LNCaP clone FGC (cell line): ENCODE results near the gene CA5B.

ENCODE experiments used
- DNase-seq: peaks from one replicate; pipeline ENCODE4 v3.0.0-alpha.2; 2011; ENCODE audit warnings: low read depth
- H3K4me3 ChIP-seq: 2 replicates; pipeline ENCODE4 v1.5.1; 2011; ENCODE audit warnings: mild to moderate bottlenecking, low read depth, low read length, control low read depth
- TF ChIP-seq, protein P1 (sequence below): IDR thresholded peaks from 2 replicates; pipeline ENCODE4 v1.5.1; 2012; ENCODE audit warnings: mild to moderate bottlenecking; ENCODE audit not compliant: control insufficient read depth, insufficient read depth; ENCODE audit errors: extremely low read depth

The CA5B gene

DNA sequence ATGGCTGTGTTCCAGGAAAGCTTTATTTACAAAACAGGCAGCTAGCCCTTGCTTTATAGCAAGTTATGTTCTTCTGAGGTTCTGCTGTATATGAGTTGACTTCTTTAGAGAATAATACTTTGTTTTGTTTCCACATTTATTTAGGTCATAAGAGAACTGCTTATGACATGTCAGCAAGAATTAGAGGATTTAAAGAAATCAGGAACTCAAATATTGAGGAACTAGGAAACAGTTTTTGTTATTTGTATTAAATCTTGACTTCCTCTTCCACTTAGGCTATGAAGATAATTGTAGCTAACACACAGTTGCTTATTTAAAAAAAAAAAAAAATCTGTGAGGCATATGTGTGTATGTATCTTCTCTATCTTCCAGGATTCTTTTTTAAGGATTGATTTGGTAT lies 66.5 kb downstream of the CA5B start:
- no peak for DNase-seq
- H3K4me3 ChIP-seq = no peak overlapping the region
- TF ChIP-seq, protein P1, sequence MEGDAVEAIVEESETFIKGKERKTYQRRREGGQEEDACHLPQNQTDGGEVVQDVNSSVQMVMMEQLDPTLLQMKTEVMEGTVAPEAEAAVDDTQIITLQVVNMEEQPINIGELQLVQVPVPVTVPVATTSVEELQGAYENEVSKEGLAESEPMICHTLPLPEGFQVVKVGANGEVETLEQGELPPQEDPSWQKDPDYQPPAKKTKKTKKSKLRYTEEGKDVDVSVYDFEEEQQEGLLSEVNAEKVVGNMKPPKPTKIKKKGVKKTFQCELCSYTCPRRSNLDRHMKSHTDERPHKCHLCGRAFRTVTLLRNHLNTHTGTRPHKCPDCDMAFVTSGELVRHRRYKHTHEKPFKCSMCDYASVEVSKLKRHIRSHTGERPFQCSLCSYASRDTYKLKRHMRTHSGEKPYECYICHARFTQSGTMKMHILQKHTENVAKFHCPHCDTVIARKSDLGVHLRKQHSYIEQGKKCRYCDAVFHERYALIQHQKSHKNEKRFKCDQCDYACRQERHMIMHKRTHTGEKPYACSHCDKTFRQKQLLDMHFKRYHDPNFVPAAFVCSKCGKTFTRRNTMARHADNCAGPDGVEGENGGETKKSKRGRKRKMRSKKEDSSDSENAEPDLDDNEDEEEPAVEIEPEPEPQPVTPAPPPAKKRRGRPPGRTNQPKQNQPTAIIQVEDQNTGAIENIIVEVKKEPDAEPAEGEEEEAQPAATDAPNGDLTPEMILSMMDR = no peak

DNA sequence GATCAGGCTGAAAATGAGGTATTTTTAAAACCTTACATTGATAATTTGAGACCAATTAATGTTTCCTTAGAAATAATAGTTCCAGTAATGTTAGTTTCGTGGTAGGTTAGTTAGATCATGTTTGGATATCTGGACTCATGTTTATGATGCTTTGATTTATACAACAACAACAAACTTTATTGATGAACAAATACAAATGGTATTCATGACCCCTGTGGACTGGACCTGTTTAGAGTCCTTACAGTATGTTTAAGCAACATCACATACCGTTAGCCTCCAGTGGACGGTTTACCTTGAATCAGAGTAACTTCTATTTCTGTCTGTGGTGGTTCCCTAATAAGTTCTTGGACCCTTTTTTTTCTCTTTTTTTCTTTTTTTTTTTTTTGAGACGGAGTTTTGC lies 70.2 kb downstream of the CA5B start:
- no peak for DNase-seq
- no peak overlapping the region for H3K4me3 ChIP-seq
- TF ChIP-seq, protein P1 = no peak

DNA sequence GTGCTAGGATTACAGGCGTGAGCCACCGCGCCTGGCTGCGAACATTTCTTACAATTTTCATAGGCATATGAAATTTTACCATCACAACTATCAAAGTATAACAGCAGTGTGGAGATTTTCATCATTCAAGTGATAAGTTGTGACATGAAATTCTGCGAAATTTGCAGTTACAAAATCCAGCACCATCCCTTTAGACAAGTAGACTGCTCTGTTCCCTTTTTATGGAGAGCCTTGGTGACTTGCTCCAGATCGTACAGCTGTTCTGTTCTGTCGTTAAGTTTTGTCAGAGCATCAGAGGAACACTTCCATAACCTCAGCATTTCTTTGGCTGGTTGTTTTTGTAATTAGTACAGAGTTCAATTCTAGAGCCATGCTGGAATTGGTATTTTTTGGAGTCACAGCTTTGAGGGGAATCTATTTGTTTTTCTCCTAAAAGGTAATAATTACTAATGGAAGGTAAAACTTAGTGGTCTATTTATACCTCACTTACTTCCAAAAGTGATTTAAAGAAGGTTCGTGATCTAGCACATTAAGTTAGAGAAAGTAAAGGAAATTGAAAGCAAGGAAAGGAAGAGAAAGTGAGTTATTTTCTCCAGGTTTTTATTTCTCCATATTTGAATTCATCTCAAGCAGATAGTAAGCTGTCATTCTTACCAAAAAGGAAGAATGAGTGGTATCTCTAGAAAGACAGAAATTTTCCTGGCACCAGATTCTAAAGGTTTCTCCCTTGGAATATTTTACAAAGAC lies 74.3 kb downstream of the CA5B start:
- TF ChIP-seq, protein P1 = no peak
- no peak overlapping the region for H3K4me3 ChIP-seq
- no peak for DNase-seq

DNA sequence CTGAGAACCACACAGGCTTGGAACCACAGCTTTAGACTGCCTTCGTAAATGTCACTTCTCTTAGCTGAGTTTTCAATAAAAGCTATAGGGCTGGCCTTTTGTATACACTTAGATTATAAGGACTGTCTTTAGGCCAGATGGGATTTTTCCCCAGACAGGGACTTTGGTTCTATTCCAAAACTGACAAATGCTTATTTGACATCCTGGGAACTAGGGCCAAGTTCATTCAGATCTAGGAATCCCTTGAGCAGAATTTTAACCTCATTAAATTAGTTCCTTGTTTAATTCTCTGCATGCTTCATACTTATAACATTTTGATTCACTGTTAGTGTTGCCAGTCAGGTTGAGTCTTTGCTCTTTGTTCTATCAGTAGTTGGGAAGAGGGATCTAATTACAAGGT lies 75.3 kb downstream of the CA5B start:
- TF ChIP-seq, protein P1 = no peak
- H3K4me3 ChIP-seq = no peak overlapping the region
- DNase-seq = peak; percentile 83

DNA sequence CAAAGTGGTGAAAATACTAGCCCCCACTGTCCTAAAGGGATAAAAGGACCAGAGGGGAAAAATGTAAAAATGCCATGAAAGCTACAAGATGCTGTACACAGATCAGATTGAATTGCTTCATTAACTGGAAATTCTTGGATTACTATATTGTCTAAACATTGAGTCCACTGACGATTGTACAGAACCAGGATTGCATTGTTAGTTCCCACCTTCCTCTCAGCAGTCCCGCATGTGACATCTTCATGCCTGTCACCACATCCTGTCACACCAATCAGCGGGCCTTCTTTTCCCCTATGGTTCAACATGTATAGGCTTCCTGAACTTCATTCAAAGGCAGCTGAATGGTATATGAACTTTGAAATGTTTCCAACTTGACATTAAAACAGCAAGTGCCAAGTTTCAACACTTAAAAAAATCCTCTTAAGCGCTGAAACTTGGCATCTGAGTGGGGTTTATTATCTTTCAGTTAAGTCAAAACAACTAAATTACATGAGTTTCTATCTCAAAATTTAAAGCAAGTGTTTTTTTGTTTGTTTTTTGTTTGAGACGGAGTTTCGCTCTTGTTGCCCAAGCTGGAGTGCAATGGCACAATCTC lies 76.8 kb downstream of the CA5B start:
- no peak for DNase-seq
- TF ChIP-seq, protein P1 = no peak
- no peak overlapping the region for H3K4me3 ChIP-seq

DNA sequence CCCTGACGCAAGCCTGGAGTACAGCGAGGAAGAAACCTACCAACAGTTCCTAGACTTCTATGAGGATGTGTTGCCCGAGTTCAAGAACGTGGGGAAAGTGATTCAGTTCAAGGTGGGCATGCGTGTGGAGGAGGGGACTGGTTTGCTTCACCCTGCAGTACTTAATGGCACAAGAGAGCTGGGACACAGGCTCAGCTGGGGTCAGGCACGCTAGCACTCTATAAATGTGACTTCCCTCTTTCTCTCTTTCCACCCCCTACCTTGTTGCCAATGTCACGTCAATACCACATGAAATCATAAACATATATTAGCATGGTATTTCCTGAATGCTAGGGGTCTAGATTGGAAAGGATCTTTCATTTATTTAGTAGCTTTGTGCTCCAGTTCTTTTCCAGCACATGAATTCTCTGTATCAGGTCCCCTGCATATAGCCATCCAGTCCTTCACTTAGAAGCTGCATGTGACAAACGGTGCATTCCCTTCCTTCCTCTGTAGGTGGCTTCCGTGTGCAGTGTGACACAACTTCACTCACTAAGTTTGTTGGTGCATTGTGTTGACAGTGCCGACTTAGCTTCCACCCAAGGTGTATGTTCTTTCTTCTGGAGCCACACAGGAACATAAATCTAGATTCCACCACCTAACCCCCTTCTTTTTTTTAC lies 77.8 kb downstream of the CA5B start:
- TF ChIP-seq, protein P1 = peak; percentile 19; the same call in 1 of the 2 replicates
- no peak for DNase-seq
- H3K4me3 ChIP-seq = no peak overlapping the region
